Chondrocyte (in vitro differentiated cells): Measurements from ENCODE around the gene PPP1R2. TPM values are rescaled to one million over a fixed set of nuclear protein-coding genes. Genes with fewer than 3 reads are reported as not detected.

Experiments
- DNase-seq: peaks from one replicate; pipeline ENCODE4 v3.0.0; 2021; ENCODE audit warnings: mixed read lengths, low spot score
- H3K27ac Mint-ChIP-seq: one replicate; pipeline ENCODE4 v1.8.0; 2021; ENCODE audit warnings: mild to moderate bottlenecking, moderate library complexity, mixed read lengths; ENCODE audit not compliant: unreplicated experiment
- H3K27me3 Mint-ChIP-seq: 2 replicates; pipeline ENCODE4 v1.8.0; 2021; ENCODE audit warnings: low read depth, mixed read lengths
- H3K36me3 Mint-ChIP-seq: 2 replicates; pipeline ENCODE4 v1.8.0; 2021; ENCODE audit warnings: low read depth, mixed read lengths
- H3K4me1 Mint-ChIP-seq: 2 replicates; pipeline ENCODE4 v1.8.0; 2021; ENCODE audit warnings: low read depth, mild to moderate bottlenecking, mixed read lengths
- H3K4me3 Mint-ChIP-seq: one replicate; pipeline ENCODE4 v1.8.0; 2021; ENCODE audit warnings: mild to moderate bottlenecking, moderate library complexity, mixed read lengths; ENCODE audit not compliant: unreplicated experiment
- H3K9me3 Mint-ChIP-seq: 2 replicates; pipeline ENCODE4 v1.8.0; 2021; ENCODE audit warnings: low read depth, mixed read lengths
- CTCF ChIP-seq: fragments of 200-600 bp; sonication (generic); IDR thresholded peaks from 2 replicates; pipeline ENCODE4 v1.5.0; 2021; ENCODE audit warnings: antibody characterized with exemption, mild to moderate bottlenecking, moderate library complexity
- total RNA-seq: library from RNA; stranded (reverse); gene quantifications from 3 replicates; pipeline ENCODE4 v1.2.1, GENCODE V29; 2021

The PPP1R2 gene
- total RNA-seq, 1 donor from 2014 or later, result 45.8 TPM

GRCh38 chr3:195571361-195571760 is 28.2 kb upstream of the PPP1R2 start:
- H3K4me3 Mint-ChIP-seq, result no peak overlapping the region
- H3K4me1 Mint-ChIP-seq, result peaks cover 3% of the 10 kb centered on the region
- no peak overlapping the region for H3K27ac Mint-ChIP-seq
- H3K36me3 Mint-ChIP-seq, result no peaks in the 10 kb centered on the region
- no peak for DNase-seq
- no peaks in the 10 kb centered on the region for H3K9me3 Mint-ChIP-seq
- TF ChIP-seq CTCF, result no peak
- peaks cover 3% of the 10 kb centered on the region for H3K27me3 Mint-ChIP-seq

GRCh38 chr3:195570912-195571311 is 27.8 kb upstream of the PPP1R2 start:
- Mint-ChIP-seq H3K9me3 (no peaks in the 10 kb centered on the region), H3K4me1 (peaks cover 3% of the 10 kb centered on the region), H3K27me3 (peaks cover 4% of the 10 kb centered on the region), H3K4me3 (no peak overlapping the region), H3K36me3 (no peaks in the 10 kb centered on the region), H3K27ac (no peak overlapping the region)
- TF ChIP-seq CTCF, result no peak
- no peak for DNase-seq

- Mint-ChIP-seq H3K27me3 (peaks cover 4% of the 10 kb centered on the region), H3K36me3 (no peaks in the 10 kb centered on the region)
These were observed 27.2 kb upstream of the PPP1R2 start for GRCh38 chr3:195570344-195570743.

DNA sequence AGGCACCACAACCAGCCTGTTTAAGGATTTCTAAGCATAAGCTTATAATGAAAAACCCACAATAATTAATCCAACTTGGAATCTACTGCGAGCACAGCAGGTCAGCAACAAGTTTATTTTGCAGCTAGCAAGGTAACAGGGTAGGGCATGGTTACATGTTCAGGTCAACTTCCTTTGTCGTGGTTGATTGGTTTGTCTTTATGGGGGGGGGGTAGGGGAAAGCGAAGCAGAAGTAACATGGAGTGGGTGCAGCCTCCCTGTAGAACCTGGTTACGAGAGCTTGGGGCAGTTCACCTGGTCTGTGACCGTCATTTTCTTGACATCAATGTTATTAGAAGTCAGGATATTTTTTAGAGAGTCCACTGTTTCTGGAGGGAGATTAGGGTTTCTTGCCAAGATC is 25.5 kb upstream of the PPP1R2 start:
- TF ChIP-seq CTCF, result no peak
- Mint-ChIP-seq H3K4me1 (peaks cover 3% of the 10 kb centered on the region), H3K4me3 (no peak overlapping the region), H3K9me3 (no peaks in the 10 kb centered on the region), H3K27ac (no peak overlapping the region), H3K36me3 (no peaks in the 10 kb centered on the region), H3K27me3 (peaks cover 4% of the 10 kb centered on the region)
- no peak for DNase-seq

More at GRCh38 chr3:195570344-195570743, 27.2 kb upstream of the PPP1R2 start:
- TF ChIP-seq CTCF, result no peak
- H3K27ac Mint-ChIP-seq, result no peak overlapping the region
- H3K4me3 Mint-ChIP-seq, result no peak overlapping the region
- DNase-seq, result no peak
- H3K4me1 Mint-ChIP-seq, result peaks cover 3% of the 10 kb centered on the region
- no peaks in the 10 kb centered on the region for H3K9me3 Mint-ChIP-seq

GRCh38 chr3:195566797-195567196 is 23.7 kb upstream of the PPP1R2 start:
- Mint-ChIP-seq H3K36me3 (no peaks in the 10 kb centered on the region), H3K27me3 (peaks cover 8% of the 10 kb centered on the region), H3K27ac (no peak overlapping the region), H3K4me3 (no peak overlapping the region), H3K9me3 (no peaks in the 10 kb centered on the region), H3K4me1 (peaks cover 3% of the 10 kb centered on the region)
- DNase-seq, result no peak
- no peak for TF ChIP-seq CTCF
